ENCODE results near the gene TMC3. TPM values are rescaled to one million over a fixed set of nuclear protein-coding genes. Genes with fewer than 3 reads are reported as not detected.

The TMC3 gene
- total and polyA plus RNA-seq, 10 of the 15 experiments (the other 5 are each of a cell fraction or from before 2014, with no cell fraction given) = 0.03 to 0.04 (median 0.04) TPM; not detected in 7

GRCh38 chr15:81296673-81297072 lies 77.3 kb downstream of the TMC3 start (continued):
- TF ChIP-seq SMC3 (IDR thresholded peaks at IDR 0.05; ENCODE audit: borderline replicate concordance, low read length) = no peak; the same call in 1 of the 2 replicates
- TF ChIP-seq RELB (IDR thresholded peaks at IDR 0.05; ENCODE audit: low read depth) = peak; percentile 72
- no peak for TF ChIP-seq PBX3 (IDR thresholded peaks at IDR 0.05; ENCODE audit: insufficient replicate concordance, low read depth, low read length)
- TF ChIP-seq ZBTB33 (IDR thresholded peaks at IDR 0.05) = no peak
- 0 out of 2 replicates have a peak, but pooled peaks have one; percentile 22 for TF ChIP-seq EZH2 (IDR thresholded peaks at IDR 0.05; ENCODE audit: borderline replicate concordance, control insufficient read depth, low read depth, low read length)
- TF ChIP-seq STAT3 (IDR thresholded peaks at IDR 0.05; ENCODE audit: low read depth, low read length) = no peak
- peak; percentile 63 for TF ChIP-seq CUX1 (IDR thresholded peaks at IDR 0.05; ENCODE audit: insufficient replicate concordance, low read depth, low read length)
- TF ChIP-seq EED (IDR thresholded peaks at IDR 0.05; ENCODE audit: low read depth) = peak; percentile 93
- TF ChIP-seq YBX1 (IDR thresholded peaks at IDR 0.05) = no peak
- no peak for TF ChIP-seq PRDM15 (CRISPR knock-in tag; IDR thresholded peaks at IDR 0.05)
- no peak for TF ChIP-seq KDM1A (IDR thresholded peaks at IDR 0.05; ENCODE audit: borderline replicate concordance)
- peak; percentile 79 for TF ChIP-seq POLR2A (IDR thresholded peaks at IDR 0.05; ENCODE audit: low read depth, low read length)
